ENCODE data around the gene FAM180B. TPM values are rescaled to one million over a fixed set of nuclear protein-coding genes. Genes with fewer than 3 reads are reported as not detected.

FAM180B gene
- total and polyA plus RNA-seq, 2 of the 13 experiments (the other 11 are each of a cell fraction or from before 2014, with no cell fraction given) = 0.40 to 1.0 TPM

GRCh38 chr11:47578524-47579494 lies 7.7 kb upstream of the FAM180B start, which contains the start of the genes KBTBD4 and NDUFS3 (continued):
- TF ChIP-seq ELK4 (CRISPR knock-in tag; IDR thresholded peaks at IDR 0.05; ENCODE audit: borderline replicate concordance) = 0 out of 2 replicates have a peak, but pooled peaks have one; percentile 3
- TF ChIP-seq ZBTB21 (CRISPR knock-in tag; IDR thresholded peaks at IDR 0.05) = peak; percentile 34; the same call in 1 of the 2 replicates
- 0 out of 2 replicates have a peak, but pooled peaks have one; percentile 42 for TF ChIP-seq RERE (CRISPR knock-in tag; IDR thresholded peaks at IDR 0.05; ENCODE audit: low read depth)
- no peak for TF ChIP-seq RAD51 (IDR thresholded peaks at IDR 0.05; ENCODE audit: borderline replicate concordance)
- no peak for TF ChIP-seq FOXA1 (IDR thresholded peaks at IDR 0.05)
- TF ChIP-seq FOXA1 (CRISPR knock-in tag; IDR thresholded peaks at IDR 0.05) = peak; percentile 57; the same call in 1 of the 2 replicates
- peak; percentile 78 for TF ChIP-seq KLF6 (CRISPR knock-in tag; IDR thresholded peaks at IDR 0.05)
- TF ChIP-seq TP53 (CRISPR knock-in tag; conservative IDR thresholded peaks at IDR 0.05) = 0 out of 2 replicates have a peak, but pooled peaks have one; percentile 25
- TF ChIP-seq NFE2 (CRISPR knock-in tag; IDR thresholded peaks at IDR 0.05) = no peak
- TF ChIP-seq KDM5B (CRISPR knock-in tag; IDR thresholded peaks at IDR 0.05; ENCODE audit: borderline replicate concordance) = peak; percentile 95; the same call in 1 of the 2 replicates
- peak; percentile 98 for TF ChIP-seq ZNF788 (CRISPR knock-in tag; IDR thresholded peaks at IDR 0.05; ENCODE audit: borderline replicate concordance)
- TF ChIP-seq, protein P1, sequence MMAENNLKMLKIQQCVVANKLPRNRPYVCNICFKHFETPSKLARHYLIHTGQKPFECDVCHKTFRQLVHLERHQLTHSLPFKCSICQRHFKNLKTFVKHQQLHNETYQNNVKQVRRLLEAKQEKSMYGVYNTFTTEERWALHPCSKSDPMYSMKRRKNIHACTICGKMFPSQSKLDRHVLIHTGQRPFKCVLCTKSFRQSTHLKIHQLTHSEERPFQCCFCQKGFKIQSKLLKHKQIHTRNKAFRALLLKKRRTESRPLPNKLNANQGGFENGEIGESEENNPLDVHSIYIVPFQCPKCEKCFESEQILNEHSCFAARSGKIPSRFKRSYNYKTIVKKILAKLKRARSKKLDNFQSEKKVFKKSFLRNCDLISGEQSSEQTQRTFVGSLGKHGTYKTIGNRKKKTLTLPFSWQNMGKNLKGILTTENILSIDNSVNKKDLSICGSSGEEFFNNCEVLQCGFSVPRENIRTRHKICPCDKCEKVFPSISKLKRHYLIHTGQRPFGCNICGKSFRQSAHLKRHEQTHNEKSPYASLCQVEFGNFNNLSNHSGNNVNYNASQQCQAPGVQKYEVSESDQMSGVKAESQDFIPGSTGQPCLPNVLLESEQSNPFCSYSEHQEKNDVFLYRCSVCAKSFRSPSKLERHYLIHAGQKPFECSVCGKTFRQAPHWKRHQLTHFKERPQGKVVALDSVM (CRISPR knock-in tag; IDR thresholded peaks at IDR 0.05) = peak; percentile 38; the same call in 1 of the 2 replicates
- TF ChIP-seq NPAS2 (CRISPR knock-in tag; IDR thresholded peaks at IDR 0.05; ENCODE audit: borderline replicate concordance) = no peak; the same call in 1 of the 2 replicates
- TF ChIP-seq MED8 (CRISPR knock-in tag; IDR thresholded peaks at IDR 0.05; ENCODE audit: insufficient replicate concordance) = peak; percentile 94
- TF ChIP-seq ZBTB38 (CRISPR knock-in tag; IDR thresholded peaks at IDR 0.05) = peak; percentile 88
- no peak for TF ChIP-seq PRDM4 (CRISPR knock-in tag; IDR thresholded peaks at IDR 0.05; ENCODE audit: borderline replicate concordance)
- TF ChIP-seq ZNF556 (CRISPR knock-in tag; IDR thresholded peaks at IDR 0.05; ENCODE audit: borderline replicate concordance) = peak; percentile 99
